ENCODE results near the gene UBQLN3.
A peak's percentile ranks its signal among the peaks of the same experiment; 100 is the strongest.

UBQLN3 gene

GRCh38 chr11:5507177-5507932, 2.4 kb downstream of the UBQLN3 start:
- no peak for DNase-seq (ENCODE audit: low read depth in 1 of 2, low spot score in 1 of 2)

GRCh38 chr11:5505363-5506048, 4.3 kb downstream of the UBQLN3 start:
- no peak for DNase-seq (ENCODE audit: low read depth in 1 of 2, low spot score in 1 of 2)

GRCh38 chr11:5504403-5504921, 5.3 kb downstream of the UBQLN3 start:
- no peak for DNase-seq (ENCODE audit: low read depth in 1 of 2, low spot score in 1 of 2)

GRCh38 chr11:5500393-5500801, 9.4 kb downstream of the UBQLN3 start:
- no peak for DNase-seq (ENCODE audit: low read depth in 1 of 2, low spot score in 1 of 2)

- DNase-seq (ENCODE audit: low read depth in 1 of 2, low spot score in 1 of 2) = no peak
These were observed 10.1 kb downstream of the UBQLN3 start for GRCh38 chr11:5499671-5500070.

GRCh38 chr11:5489576-5490357, 20.0 kb downstream of the UBQLN3 start:
- DNase-seq (ENCODE audit: low read depth in 1 of 2, low spot score in 1 of 2) = no peak

- DNase-seq (ENCODE audit: low read depth in 1 of 2, low spot score in 1 of 2) = no peak
These were observed 20.9 kb downstream of the UBQLN3 start for GRCh38 chr11:5488798-5489399.

GRCh38 chr11:5488385-5488784, 21.4 kb downstream of the UBQLN3 start, which contains the start of gene OR52D1:
OR52D1 (plus strand) TSS chr11:5488685; CDS start chr11:5488707, 22 bp downstream.
- no peak for DNase-seq (ENCODE audit: low read depth in 1 of 2, low spot score in 1 of 2)

- DNase-seq (ENCODE audit: low read depth in 1 of 2, low spot score in 1 of 2) = no peak
These were observed 23.3 kb downstream of the UBQLN3 start for GRCh38 chr11:5486421-5486820.

- no peak for DNase-seq (ENCODE audit: low read depth in 1 of 2, low spot score in 1 of 2)
These were observed 23.8 kb downstream of the UBQLN3 start for GRCh38 chr11:5486003-5486402.

GRCh38 chr11:5476186-5476819, 33.5 kb downstream of the UBQLN3 start:
- DNase-seq (ENCODE audit: low read depth in 1 of 2, low spot score in 1 of 2) = peak in 1 of 2 donors; percentile 20

- DNase-seq (ENCODE audit: low read depth in 1 of 2, low spot score in 1 of 2) = no peak
These were observed 35.8 kb downstream of the UBQLN3 start for GRCh38 chr11:5473921-5474320.

GRCh38 chr11:5467527-5467926, 42.2 kb downstream of the UBQLN3 start:
- DNase-seq (ENCODE audit: low read depth in 1 of 2, low spot score in 1 of 2) = no peak

GRCh38 chr11:5460983-5461621, 48.7 kb downstream of the UBQLN3 start:
- no peak for DNase-seq (ENCODE audit: low read depth in 1 of 2, low spot score in 1 of 2)
